GM23338 (cell line): ENCODE data around the gene SPATA13. TPM values are rescaled to one million over a fixed set of nuclear protein-coding genes. Genes with fewer than 3 reads are reported as not detected.

Experiments used
- ATAC-seq: fragments of 200-7000 bp; cut with Tn5 transposase; 3 replicates; pipeline ENCODE4 v1.9.1; 2020
- DNase-seq: peaks from one replicate; pipeline ENCODE4 v3.0.0-alpha.2; 2015; ENCODE audit warnings: low spot score
- H2AFZ ChIP-seq: fragments of 200-600 bp; sonication (generic); 2 replicates; pipeline ENCODE4 v1.8.0; 2016; ENCODE audit warnings: antibody characterized with exemption, mild to moderate bottlenecking, moderate library complexity
- H3F3A ChIP-seq: fragments of 200-600 bp; sonication (generic); replicated peaks from 2 replicates; pipeline ENCODE4 v1.8.0; 2017; ENCODE audit warnings: antibody characterized with exemption, mixed run types, low read depth
- H3K27ac ChIP-seq: fragments of 200-600 bp; sonication (generic); 2 replicates; pipeline ENCODE4 v1.6.1; 2016; ENCODE audit warnings: low read depth
- H3K27me3 ChIP-seq: fragments of 200-600 bp; sonication (generic); 2 replicates; pipeline ENCODE4 v1.8.0; 2016; ENCODE audit warnings: mild to moderate bottlenecking, mixed run types, moderate library complexity; ENCODE audit not compliant: insufficient read depth
- H3K36me3 ChIP-seq: fragments of 200-600 bp; sonication (generic); 2 replicates; pipeline ENCODE4 v1.8.0; 2016; ENCODE audit warnings: mild to moderate bottlenecking; ENCODE audit not compliant: insufficient read depth
- H3K4me1 ChIP-seq: fragments of 200-600 bp; sonication (generic); 2 replicates; pipeline ENCODE4 v1.8.0; 2016; ENCODE audit warnings: mild to moderate bottlenecking, moderate library complexity; ENCODE audit not compliant: insufficient read depth
- H3K4me2 ChIP-seq: fragments of 200-600 bp; sonication (generic); 2 replicates; pipeline ENCODE4 v1.7.1; 2017; ENCODE audit warnings: mixed run types
- H3K4me3 ChIP-seq: fragments of 200-600 bp; sonication (generic); 2 replicates; pipeline ENCODE4 v1.6.1; 2016; ENCODE audit warnings: mixed run types
- H3K79me2 ChIP-seq: fragments of 200-600 bp; sonication (generic); replicated peaks from 2 replicates; pipeline ENCODE4 v1.8.0; 2017; ENCODE audit warnings: mild to moderate bottlenecking; ENCODE audit not compliant: insufficient read depth
- H3K9me2 ChIP-seq: fragments of 200-600 bp; sonication (generic); 2 replicates; pipeline ENCODE4 v1.8.0; 2017; ENCODE audit not compliant: insufficient read depth
- H4K20me1 ChIP-seq: fragments of 200-600 bp; sonication (generic); replicated peaks from 2 replicates; pipeline ENCODE4 v1.8.0; 2017; ENCODE audit warnings: mild to moderate bottlenecking; ENCODE audit not compliant: insufficient read depth
- H3K27ac Mint-ChIP-seq: 2 replicates; pipeline ENCODE4 v1.8.0; 2020; ENCODE audit warnings: inconsistent platforms, mild to moderate bottlenecking, moderate library complexity, mixed read lengths
- H3K27me3 Mint-ChIP-seq: 3 replicates; pipeline ENCODE4 v1.8.0; 2022; ENCODE audit warnings: low read depth, mild to moderate bottlenecking, moderate library complexity, mixed read lengths, inconsistent platforms; ENCODE audit not compliant: insufficient read depth, poor library complexity
- H3K36me3 Mint-ChIP-seq: 3 replicates; pipeline ENCODE4 v1.8.0; 2021; ENCODE audit warnings: low read depth, mild to moderate bottlenecking, inconsistent platforms, moderate library complexity, mixed read lengths
- H3K4me1 Mint-ChIP-seq: 3 replicates; pipeline ENCODE4 v1.8.0; 2020; ENCODE audit warnings: mild to moderate bottlenecking, inconsistent platforms, mixed read lengths
- H3K4me3 Mint-ChIP-seq: 3 replicates; pipeline ENCODE4 v1.8.0; 2021; ENCODE audit warnings: moderate library complexity, mild to moderate bottlenecking, inconsistent platforms, mixed read lengths
- H3K9me3 Mint-ChIP-seq: 3 replicates; pipeline ENCODE4 v1.8.0; 2020; ENCODE audit warnings: moderate library complexity, mild to moderate bottlenecking, inconsistent platforms, mixed read lengths
- CREB1 ChIP-seq: fragments of 250-450 bp; sonication (Bioruptor Pico); IDR thresholded peaks from 2 replicates; pipeline ENCODE4 v1.5.0; 2020; ENCODE audit warnings: low read depth, mild to moderate bottlenecking, moderate library complexity
- EZH2 ChIP-seq: fragments of 200-600 bp; sonication (generic); IDR thresholded peaks from one replicate; pipeline ENCODE4 v1.8.0; 2017; ENCODE audit warnings: antibody characterized with exemption, mild to moderate bottlenecking, low read depth; ENCODE audit not compliant: unreplicated experiment
- EZH2phosphoT487 ChIP-seq: fragments of 200-600 bp; sonication (generic); IDR thresholded peaks from one replicate; pipeline ENCODE4 v1.8.1; 2018; ENCODE audit warnings: antibody characterized with exemption; ENCODE audit not compliant: unreplicated experiment
- JUNB ChIP-seq: IDR thresholded peaks from one replicate; pipeline ENCODE4 v1.6.1; 2016; ENCODE audit warnings: antibody characterized with exemption; ENCODE audit not compliant: unreplicated experiment
- NANOG ChIP-seq: IDR thresholded peaks from 2 replicates; pipeline ENCODE4 v1.6.1; 2016; ENCODE audit warnings: antibody characterized with exemption, borderline replicate concordance
- POLR2AphosphoS5 ChIP-seq: IDR thresholded peaks from 2 replicates; pipeline ENCODE4 v1.6.1; 2016; ENCODE audit warnings: antibody characterized with exemption, low read depth
- ZNF331 ChIP-seq: fragments of 250-450 bp; sonication (Bioruptor Pico); IDR thresholded peaks from 2 replicates; pipeline ENCODE4 v1.5.0; 2020; ENCODE audit warnings: low read depth, mild to moderate bottlenecking, moderate library complexity
- polyA plus RNA-seq: library from polyadenylated mRNA; unstranded; fragments of >200 nt; fragmentation: Nextera tagmentation; extraction: Ambion mirVana; gene quantifications from 2 replicates; pipeline ENCODE4 v1.2.1, GENCODE V29; 2016
- total RNA-seq: library from RNA; depleted of rRNA; stranded (reverse); fragments of >200 nt; shearing (Covaris generic); gene quantifications from 2 replicates; pipeline ENCODE4 v1.2.3, GENCODE V29; 2014
- TF ChIP-seq, protein P1 (sequence below): fragments of 250-450 bp; sonication (Bioruptor Pico); IDR thresholded peaks from 2 replicates; pipeline ENCODE4 v1.5.0; 2020; ENCODE audit warnings: mild to moderate bottlenecking, moderate library complexity
- TF ChIP-seq, protein P2 (sequence below): IDR thresholded peaks from 2 replicates; pipeline ENCODE4 v1.6.1; 2016; ENCODE audit warnings: antibody characterized with exemption
- TF ChIP-seq, protein P3 (sequence below), 2 experiments: fragments of 200-600 bp in 1 of 2; sonication (generic) in 1 of 2; conservative IDR thresholded peaks; 2 replicates each; pipeline versions ENCODE4 v1.5.1 to v1.6.1; 2016 to 2017; ENCODE audit warnings: antibody characterized with exemption in 2 of 2, low read depth in 2 of 2, mild to moderate bottlenecking in 2 of 2, moderate library complexity in 1 of 2

Gene SPATA13
- total and polyA plus RNA-seq, 2 experiments from 2014 or later, result 11.9 to 45.7 TPM

DNA sequence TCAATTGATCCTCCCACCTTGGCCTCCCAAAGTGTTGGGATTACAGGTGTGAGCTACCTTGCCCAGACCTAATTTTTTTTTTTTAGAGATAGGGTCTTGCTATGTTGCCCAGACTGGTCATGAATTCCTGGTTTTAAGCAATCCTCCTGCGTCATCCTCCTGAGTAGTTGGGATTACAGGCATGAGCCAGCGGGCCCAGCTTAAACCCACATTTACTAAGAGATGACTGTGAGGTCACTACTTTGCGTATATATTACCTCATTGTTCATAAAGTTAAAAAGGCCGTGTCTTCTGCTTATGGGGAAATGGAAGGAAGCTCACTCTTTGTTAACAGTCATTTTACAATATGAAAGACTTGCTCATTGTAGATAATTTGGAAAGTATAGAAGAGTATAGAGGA, 109.3 kb downstream of the SPATA13 start (continued):
- TF ChIP-seq, protein P1, sequence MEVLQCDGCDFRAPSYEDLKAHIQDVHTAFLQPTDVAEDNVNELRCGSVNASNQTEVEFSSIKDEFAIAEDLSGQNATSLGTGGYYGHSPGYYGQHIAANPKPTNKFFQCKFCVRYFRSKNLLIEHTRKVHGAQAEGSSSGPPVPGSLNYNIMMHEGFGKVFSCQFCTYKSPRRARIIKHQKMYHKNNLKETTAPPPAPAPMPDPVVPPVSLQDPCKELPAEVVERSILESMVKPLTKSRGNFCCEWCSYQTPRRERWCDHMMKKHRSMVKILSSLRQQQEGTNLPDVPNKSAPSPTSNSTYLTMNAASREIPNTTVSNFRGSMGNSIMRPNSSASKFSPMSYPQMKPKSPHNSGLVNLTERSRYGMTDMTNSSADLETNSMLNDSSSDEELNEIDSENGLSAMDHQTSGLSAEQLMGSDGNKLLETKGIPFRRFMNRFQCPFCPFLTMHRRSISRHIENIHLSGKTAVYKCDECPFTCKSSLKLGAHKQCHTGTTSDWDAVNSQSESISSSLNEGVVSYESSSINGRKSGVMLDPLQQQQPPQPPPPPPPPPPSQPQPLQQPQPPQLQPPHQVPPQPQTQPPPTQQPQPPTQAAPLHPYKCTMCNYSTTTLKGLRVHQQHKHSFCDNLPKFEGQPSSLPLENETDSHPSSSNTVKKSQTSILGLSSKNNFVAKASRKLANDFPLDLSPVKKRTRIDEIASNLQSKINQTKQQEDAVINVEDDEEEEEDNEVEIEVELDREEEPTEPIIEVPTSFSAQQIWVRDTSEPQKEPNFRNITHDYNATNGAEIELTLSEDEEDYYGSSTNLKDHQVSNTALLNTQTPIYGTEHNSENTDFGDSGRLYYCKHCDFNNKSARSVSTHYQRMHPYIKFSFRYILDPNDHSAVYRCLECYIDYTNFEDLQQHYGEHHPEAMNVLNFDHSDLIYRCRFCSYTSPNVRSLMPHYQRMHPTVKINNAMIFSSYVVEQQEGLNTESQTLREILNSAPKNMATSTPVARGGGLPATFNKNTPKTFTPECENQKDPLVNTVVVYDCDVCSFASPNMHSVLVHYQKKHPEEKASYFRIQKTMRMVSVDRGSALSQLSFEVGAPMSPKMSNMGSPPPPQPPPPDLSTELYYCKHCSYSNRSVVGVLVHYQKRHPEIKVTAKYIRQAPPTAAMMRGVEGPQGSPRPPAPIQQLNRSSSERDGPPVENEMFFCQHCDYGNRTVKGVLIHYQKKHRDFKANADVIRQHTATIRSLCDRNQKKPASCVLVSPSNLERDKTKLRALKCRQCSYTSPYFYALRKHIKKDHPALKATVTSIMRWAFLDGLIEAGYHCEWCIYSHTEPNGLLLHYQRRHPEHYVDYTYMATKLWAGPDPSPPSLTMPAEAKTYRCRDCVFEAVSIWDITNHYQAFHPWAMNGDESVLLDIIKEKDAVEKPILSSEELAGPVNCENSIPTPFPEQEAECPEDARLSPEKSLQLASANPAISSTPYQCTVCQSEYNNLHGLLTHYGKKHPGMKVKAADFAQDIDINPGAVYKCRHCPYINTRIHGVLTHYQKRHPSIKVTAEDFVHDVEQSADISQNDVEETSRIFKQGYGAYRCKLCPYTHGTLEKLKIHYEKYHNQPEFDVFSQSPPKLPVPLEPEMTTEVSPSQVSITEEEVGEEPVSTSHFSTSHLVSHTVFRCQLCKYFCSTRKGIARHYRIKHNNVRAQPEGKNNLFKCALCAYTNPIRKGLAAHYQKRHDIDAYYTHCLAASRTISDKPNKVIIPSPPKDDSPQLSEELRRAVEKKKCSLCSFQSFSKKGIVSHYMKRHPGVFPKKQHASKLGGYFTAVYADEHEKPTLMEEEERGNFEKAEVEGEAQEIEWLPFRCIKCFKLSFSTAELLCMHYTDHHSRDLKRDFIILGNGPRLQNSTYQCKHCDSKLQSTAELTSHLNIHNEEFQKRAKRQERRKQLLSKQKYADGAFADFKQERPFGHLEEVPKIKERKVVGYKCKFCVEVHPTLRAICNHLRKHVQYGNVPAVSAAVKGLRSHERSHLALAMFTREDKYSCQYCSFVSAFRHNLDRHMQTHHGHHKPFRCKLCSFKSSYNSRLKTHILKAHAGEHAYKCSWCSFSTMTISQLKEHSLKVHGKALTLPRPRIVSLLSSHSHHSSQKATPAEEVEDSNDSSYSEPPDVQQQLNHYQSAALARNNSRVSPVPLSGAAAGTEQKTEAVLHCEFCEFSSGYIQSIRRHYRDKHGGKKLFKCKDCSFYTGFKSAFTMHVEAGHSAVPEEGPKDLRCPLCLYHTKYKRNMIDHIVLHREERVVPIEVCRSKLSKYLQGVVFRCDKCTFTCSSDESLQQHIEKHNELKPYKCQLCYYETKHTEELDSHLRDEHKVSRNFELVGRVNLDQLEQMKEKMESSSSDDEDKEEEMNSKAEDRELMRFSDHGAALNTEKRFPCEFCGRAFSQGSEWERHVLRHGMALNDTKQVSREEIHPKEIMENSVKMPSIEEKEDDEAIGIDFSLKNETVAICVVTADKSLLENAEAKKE (CRISPR knock-in tag), result no peak
- no peak for TF ChIP-seq POLR2AphosphoS5
- no peak for TF ChIP-seq ZNF331 (CRISPR knock-in tag)
- TF ChIP-seq, protein P2, sequence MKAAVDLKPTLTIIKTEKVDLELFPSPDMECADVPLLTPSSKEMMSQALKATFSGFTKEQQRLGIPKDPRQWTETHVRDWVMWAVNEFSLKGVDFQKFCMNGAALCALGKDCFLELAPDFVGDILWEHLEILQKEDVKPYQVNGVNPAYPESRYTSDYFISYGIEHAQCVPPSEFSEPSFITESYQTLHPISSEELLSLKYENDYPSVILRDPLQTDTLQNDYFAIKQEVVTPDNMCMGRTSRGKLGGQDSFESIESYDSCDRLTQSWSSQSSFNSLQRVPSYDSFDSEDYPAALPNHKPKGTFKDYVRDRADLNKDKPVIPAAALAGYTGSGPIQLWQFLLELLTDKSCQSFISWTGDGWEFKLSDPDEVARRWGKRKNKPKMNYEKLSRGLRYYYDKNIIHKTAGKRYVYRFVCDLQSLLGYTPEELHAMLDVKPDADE, result no peak
- TF ChIP-seq JUNB, result no peak
- TF ChIP-seq EZH2, result no peak
- no peak for TF ChIP-seq EZH2phosphoT487

DNA sequence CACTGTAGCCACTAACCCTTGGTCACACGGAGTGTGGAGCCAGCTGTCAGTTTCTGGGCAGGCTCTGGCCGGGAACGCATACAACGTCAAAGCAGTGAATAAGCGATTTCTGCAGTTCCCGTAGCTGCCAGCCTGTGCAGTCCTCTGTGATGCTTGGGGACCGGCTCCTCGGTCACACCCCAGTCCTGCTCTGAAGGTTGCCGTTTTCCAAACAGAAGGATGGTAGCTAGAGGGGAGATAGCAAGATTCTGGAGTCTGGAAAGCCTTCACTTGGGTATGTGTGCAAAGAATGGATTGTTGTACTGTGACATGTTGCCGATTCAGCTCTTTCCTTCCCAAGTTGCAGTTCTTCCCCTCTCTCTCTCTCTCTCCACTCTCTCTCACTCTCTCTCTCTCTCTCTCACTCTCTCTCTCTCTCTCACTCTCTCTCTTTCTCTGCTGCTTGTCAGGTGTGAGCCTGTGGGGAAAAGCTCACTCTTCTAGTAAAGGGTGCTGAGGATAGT, 110.2 kb downstream of the SPATA13 start:
- Histone ChIP-seq H3K4me2 (no peak overlapping the region), H3K4me1 (0 out of 2 replicates have a peak, but pooled peaks cover 5% of the 10 kb centered on the region), H3K27ac (no peak overlapping the region), H3K4me3 (no peak overlapping the region), H4K20me1 (peaks cover 11% of the 10 kb centered on the region; the same call in 1 of the 2 replicates), H3K36me3 (no peaks in the 10 kb centered on the region), H3K79me2 (peaks cover 37% of the 10 kb centered on the region), H3K27me3 (no peaks in the 10 kb centered on the region), H3F3A (no peaks in the 10 kb centered on the region), H3K9me2 (no peaks in the 10 kb centered on the region), H2AFZ (no peak overlapping the region)
- peaks cover 16% of the 10 kb centered on the region for H3K4me1 Mint-ChIP-seq
- DNase-seq (peak; percentile 24), ATAC-seq (peak; percentile 63)
- H3K27me3 Mint-ChIP-seq, result peaks cover 4% of the 10 kb centered on the region
- no peaks in the 10 kb centered on the region for H3K36me3 Mint-ChIP-seq
- H3K4me3 Mint-ChIP-seq, result no peak overlapping the region
- H3K9me3 Mint-ChIP-seq, result no peaks in the 10 kb centered on the region
- peak overlapping the region; percentile 86 for H3K27ac Mint-ChIP-seq
- TF ChIP-seq EZH2phosphoT487, result no peak
- TF ChIP-seq CREB1, result no peak
- no peak for TF ChIP-seq POLR2AphosphoS5
- TF ChIP-seq, protein P3, sequence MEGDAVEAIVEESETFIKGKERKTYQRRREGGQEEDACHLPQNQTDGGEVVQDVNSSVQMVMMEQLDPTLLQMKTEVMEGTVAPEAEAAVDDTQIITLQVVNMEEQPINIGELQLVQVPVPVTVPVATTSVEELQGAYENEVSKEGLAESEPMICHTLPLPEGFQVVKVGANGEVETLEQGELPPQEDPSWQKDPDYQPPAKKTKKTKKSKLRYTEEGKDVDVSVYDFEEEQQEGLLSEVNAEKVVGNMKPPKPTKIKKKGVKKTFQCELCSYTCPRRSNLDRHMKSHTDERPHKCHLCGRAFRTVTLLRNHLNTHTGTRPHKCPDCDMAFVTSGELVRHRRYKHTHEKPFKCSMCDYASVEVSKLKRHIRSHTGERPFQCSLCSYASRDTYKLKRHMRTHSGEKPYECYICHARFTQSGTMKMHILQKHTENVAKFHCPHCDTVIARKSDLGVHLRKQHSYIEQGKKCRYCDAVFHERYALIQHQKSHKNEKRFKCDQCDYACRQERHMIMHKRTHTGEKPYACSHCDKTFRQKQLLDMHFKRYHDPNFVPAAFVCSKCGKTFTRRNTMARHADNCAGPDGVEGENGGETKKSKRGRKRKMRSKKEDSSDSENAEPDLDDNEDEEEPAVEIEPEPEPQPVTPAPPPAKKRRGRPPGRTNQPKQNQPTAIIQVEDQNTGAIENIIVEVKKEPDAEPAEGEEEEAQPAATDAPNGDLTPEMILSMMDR (conservative IDR thresholded peaks at IDR 0.05; ENCODE audit: low read depth in 2 of 2), result no peak
- no peak for TF ChIP-seq NANOG
- TF ChIP-seq ZNF331 (CRISPR knock-in tag), result no peak
- TF ChIP-seq, protein P2, result no peak
- no peak for TF ChIP-seq JUNB
